ENCODE measurements around the gene NGB. TPM values are rescaled to one million over a fixed set of nuclear protein-coding genes. Genes with fewer than 3 reads are reported as not detected.

The NGB gene
- total RNA-seq, 2 experiments from 2014 or later: not detected

GRCh38 chr14:77221241-77221871, 49.6 kb downstream of the NGB start:
- H3K36me3 ChIP-seq (ENCODE audit: insufficient read depth, low read length): no peaks in the 10 kb centered on the region
- H3K9me3 Mint-ChIP-seq: no peaks in the 10 kb centered on the region
- no peak for TF ChIP-seq CTCF (IDR thresholded peaks at IDR 0.05)
- no peaks in the 10 kb centered on the region for H3K9me3 ChIP-seq (ENCODE audit: control insufficient read depth in 1 of 2, insufficient read depth in 1 of 2, low read length in 2 of 2)
- H3K4me1 ChIP-seq (ENCODE audit: insufficient read depth, low read length): no peaks in the 10 kb centered on the region
- H3K4me1 Mint-ChIP-seq (ENCODE audit: low read depth): no peaks in the 10 kb centered on the region
- no peaks in the 10 kb centered on the region for H3K27me3 Mint-ChIP-seq
- no peak overlapping the region for H3K4me3 Mint-ChIP-seq
- H3K4me3 ChIP-seq (ENCODE audit: low read length): no peak overlapping the region
- DNase-seq: peak in 1 of 14 experiments; percentile 13
- no peak for ATAC-seq (ENCODE audit: poor library complexity)
- intact Hi-C loops (cut with DNase I, micrococcal nuclease): no loop called here
- no peak overlapping the region for H3K27ac ChIP-seq (ENCODE audit: low read depth in 1 of 2, low read length in 2 of 2)
- ChIA-PET POLR2A (no interaction called here), CTCF (no interaction called here)
- H3K27ac Mint-ChIP-seq: no peak overlapping the region
- no peaks in the 10 kb centered on the region for H3K27me3 ChIP-seq (ENCODE audit: control insufficient read depth in 1 of 2, insufficient read depth in 2 of 2, low read length in 2 of 2)
- H3K36me3 Mint-ChIP-seq (ENCODE audit: low read depth): no peaks in the 10 kb centered on the region

- Mint-ChIP-seq H3K4me3 (no peak overlapping the region), H3K9me3 (no peaks in the 10 kb centered on the region), H3K27ac (no peak overlapping the region), H3K4me1 (ENCODE audit: low read depth) (no peaks in the 10 kb centered on the region), H3K27me3 (peaks cover 5% of the 10 kb centered on the region), H3K36me3 (ENCODE audit: low read depth) (no peaks in the 10 kb centered on the region)
- Histone ChIP-seq H3K4me3 (ENCODE audit: low read length) (no peak overlapping the region), H3K27me3 (ENCODE audit: control insufficient read depth in 1 of 2, insufficient read depth in 2 of 2, low read length in 2 of 2) (no peaks in the 10 kb centered on the region), H3K36me3 (ENCODE audit: insufficient read depth, low read length) (no peaks in the 10 kb centered on the region), H3K27ac (ENCODE audit: low read depth in 1 of 2, low read length in 2 of 2) (no peak overlapping the region), H3K9me3 (ENCODE audit: control insufficient read depth in 1 of 2, insufficient read depth in 1 of 2, low read length in 2 of 2) (no peaks in the 10 kb centered on the region), H3K4me1 (ENCODE audit: insufficient read depth, low read length) (no peaks in the 10 kb centered on the region)
- ATAC-seq (ENCODE audit: poor library complexity): no peak
- no peak for TF ChIP-seq CTCF (IDR thresholded peaks at IDR 0.05)
- DNase-seq: peak in 1 of 14 experiments; percentile 11
- ChIA-PET POLR2A (no interaction called here), CTCF (no interaction called here)
- intact Hi-C loops (cut with DNase I, micrococcal nuclease): no loop called here
Observed at GRCh38 chr14:77220246-77221017, 50.6 kb downstream of the NGB start.

GRCh38 chr14:77219591-77219990, 51.4 kb downstream of the NGB start:
- no peak for DNase-seq
- peaks cover 11% of the 10 kb centered on the region for H3K27me3 Mint-ChIP-seq
- no peak for ATAC-seq (ENCODE audit: poor library complexity)
- H3K36me3 Mint-ChIP-seq (ENCODE audit: low read depth): no peaks in the 10 kb centered on the region
- intact Hi-C loops (cut with DNase I, micrococcal nuclease): no loop called here
- H3K9me3 ChIP-seq (ENCODE audit: control insufficient read depth in 1 of 2, insufficient read depth in 1 of 2, low read length in 2 of 2): no peaks in the 10 kb centered on the region
- ChIA-PET POLR2A (no interaction called here), CTCF (no interaction called here)
- H3K36me3 ChIP-seq (ENCODE audit: insufficient read depth, low read length): no peaks in the 10 kb centered on the region
- TF ChIP-seq CTCF (IDR thresholded peaks at IDR 0.05): no peak
- no peak overlapping the region for H3K4me3 Mint-ChIP-seq
- H3K27ac ChIP-seq (ENCODE audit: low read depth in 1 of 2, low read length in 2 of 2): no peak overlapping the region
- peaks cover 0 to 7% of the 10 kb centered on the region in 2 experiments for H3K27me3 ChIP-seq (ENCODE audit: control insufficient read depth in 1 of 2, insufficient read depth in 2 of 2, low read length in 2 of 2)
- no peaks in the 10 kb centered on the region for H3K9me3 Mint-ChIP-seq
- no peak overlapping the region for H3K4me3 ChIP-seq (ENCODE audit: low read length)
- H3K27ac Mint-ChIP-seq: no peak overlapping the region
- no peaks in the 10 kb centered on the region for H3K4me1 Mint-ChIP-seq (ENCODE audit: low read depth)
- no peaks in the 10 kb centered on the region for H3K4me1 ChIP-seq (ENCODE audit: insufficient read depth, low read length)
